Activated T-helper 1 cell treated with anti-CD3 and anti-CD28 coated beads, Interleukin-12 subunit alpha, Interleukin-12 subunit beta, Interleukin-2, Interleukin-4 antibody, amounts not matched to agents 30 ng/mL and 10 ng/mL and 1 ng/mL, durations not matched to agents 14 hours and 24 hours and 36 hours (primary cell): ENCODE data around the gene TTC23. TPM values are rescaled to one million over a fixed set of nuclear protein-coding genes. Genes with fewer than 3 reads are reported as not detected.
"Not testable (repeated sequence)": the region's sequence is repeated elsewhere in the genome, so short reads cannot be mapped to it uniquely, and the experiment has no call there.

Source experiments
- DNase-seq: peaks from one replicate; pipeline ENCODE4 v3.0.0; 2021; ENCODE audit warnings: low spot score
- H3K27ac Mint-ChIP-seq: one replicate; pipeline ENCODE4 v1.8.0; 2021; ENCODE audit warnings: mild to moderate bottlenecking, mixed read lengths
- H3K27me3 Mint-ChIP-seq: one replicate; pipeline ENCODE4 v1.8.0; 2022; ENCODE audit warnings: mild to moderate bottlenecking, moderate library complexity, mixed read lengths; ENCODE audit not compliant: insufficient read depth
- H3K36me3 Mint-ChIP-seq: one replicate; pipeline ENCODE4 v1.8.0; 2021; ENCODE audit warnings: low read depth, mixed read lengths
- H3K4me1 Mint-ChIP-seq: one replicate; pipeline ENCODE4 v1.8.0; 2021; ENCODE audit warnings: low read depth, mixed read lengths
- H3K4me3 Mint-ChIP-seq: one replicate; pipeline ENCODE4 v1.8.0; 2021; ENCODE audit warnings: mild to moderate bottlenecking, moderate library complexity, mixed read lengths
- H3K9me3 Mint-ChIP-seq: one replicate; pipeline ENCODE4 v1.8.0; 2021; ENCODE audit warnings: mixed read lengths
- intact Hi-C: fragments of 100-400 bp; cut with micrococcal nuclease; formaldehyde crosslinking; loops from one replicate; pipeline ENCODE4 v1.15.1; 2024
- total RNA-seq: library from RNA; stranded (reverse); gene quantifications from 2 replicates; pipeline ENCODE4 v1.2.3, GENCODE V29; 2022

The TTC23 gene
- total RNA-seq, 1 donor from 2014 or later = 5.0 TPM

DNA sequence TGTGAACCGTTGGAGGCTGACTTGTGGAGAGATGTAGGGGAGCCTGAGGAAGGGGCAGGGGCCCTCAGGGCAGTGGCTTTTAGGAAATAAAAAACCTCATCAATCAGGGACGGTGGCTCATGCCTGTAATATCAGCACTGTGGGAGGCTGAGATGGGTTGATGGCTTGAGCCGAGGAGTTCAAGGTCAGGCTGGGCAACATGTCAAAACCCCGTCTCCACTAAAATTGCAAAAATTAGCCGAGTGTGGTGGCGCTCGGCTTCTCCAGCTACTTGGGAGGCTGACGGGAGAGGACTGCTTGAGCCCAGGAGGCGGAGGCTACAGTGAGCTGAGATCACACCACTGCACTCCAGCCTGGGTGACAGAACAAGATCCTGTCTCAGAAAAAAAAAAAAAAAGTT is 7.6 kb downstream of the TTC23 start:
- Mint-ChIP-seq H3K27ac (no peak overlapping the region), H3K4me3 (no peak overlapping the region), H3K9me3 (no peaks in the 10 kb centered on the region), H3K27me3 (peaks cover 2% of the 10 kb centered on the region), H3K36me3 (no peaks in the 10 kb centered on the region), H3K4me1 (peaks cover 12% of the 10 kb centered on the region)
- intact Hi-C loops = no loop called here
- no peak for DNase-seq

DNA sequence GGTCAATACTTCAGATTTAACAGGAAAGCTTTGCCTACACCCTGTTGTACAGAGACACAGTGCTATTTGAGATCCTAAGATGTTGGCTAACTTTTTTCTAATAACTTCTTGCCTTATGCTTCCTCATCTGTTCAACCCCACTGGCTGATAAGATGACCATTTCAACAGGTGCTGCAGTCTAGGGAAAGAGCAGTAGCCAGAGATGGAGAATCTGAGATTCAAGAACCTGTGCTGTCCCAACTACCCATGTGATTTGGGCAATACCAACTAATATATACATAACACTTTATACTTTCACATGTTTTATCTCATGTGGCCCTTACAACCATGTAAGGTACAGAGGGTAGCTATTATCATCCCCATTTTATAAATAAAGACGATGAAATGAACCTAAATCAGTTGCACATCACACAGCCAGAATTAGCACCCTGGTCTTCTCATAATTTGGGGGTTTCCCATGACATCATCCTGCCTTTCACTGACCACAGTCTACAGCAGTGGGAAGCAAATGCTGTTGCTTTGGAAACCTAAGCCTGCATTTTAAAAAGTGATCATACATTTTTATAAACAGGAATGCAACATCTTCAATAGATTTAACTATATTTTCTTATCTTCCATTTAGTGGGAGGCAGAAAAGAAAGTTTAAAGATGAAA is 9.7 kb downstream of the TTC23 start:
- peak; percentile 11 for DNase-seq
- no peaks in the 10 kb centered on the region for H3K9me3 Mint-ChIP-seq
- no peaks in the 10 kb centered on the region for H3K36me3 Mint-ChIP-seq
- no peak overlapping the region for H3K27ac Mint-ChIP-seq
- H3K4me1 Mint-ChIP-seq = peaks cover 12% of the 10 kb centered on the region
- peaks cover 4% of the 10 kb centered on the region for H3K27me3 Mint-ChIP-seq
- H3K4me3 Mint-ChIP-seq = no peak overlapping the region
- intact Hi-C loops = loop anchor here (1.0 kb wide), 1 partner anchor 12 kb away; the partner anchor contains the start of gene LRRC28

- H3K4me3 Mint-ChIP-seq = no peak overlapping the region
- DNase-seq = no peak
- H3K27ac Mint-ChIP-seq = no peak overlapping the region
- intact Hi-C loops = no loop called here
- H3K36me3 Mint-ChIP-seq = no peaks in the 10 kb centered on the region
- H3K27me3 Mint-ChIP-seq = peaks cover 4% of the 10 kb centered on the region
- no peaks in the 10 kb centered on the region for H3K9me3 Mint-ChIP-seq
- H3K4me1 Mint-ChIP-seq = peaks cover 12% of the 10 kb centered on the region
These were observed 10.5 kb downstream of the TTC23 start for GRCh38 chr15:99238849-99239248.

DNA sequence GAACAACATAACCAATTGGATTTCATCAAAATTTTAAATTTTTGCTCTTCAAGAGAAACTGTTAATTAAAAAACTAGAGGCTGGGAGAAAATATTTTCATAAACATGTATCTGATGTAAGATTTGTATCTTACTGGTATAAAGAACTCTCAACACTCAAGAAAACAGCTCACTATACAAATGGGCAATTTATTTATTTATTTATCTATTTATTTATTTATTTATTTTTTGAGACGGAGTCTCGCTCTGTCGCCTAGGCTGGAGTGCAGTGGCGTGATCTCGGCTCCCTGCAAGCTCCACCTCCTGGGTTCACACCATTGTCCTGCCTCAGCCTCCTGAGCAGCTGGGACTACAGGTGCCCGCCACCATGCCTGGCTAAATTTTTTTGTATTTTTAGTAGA is 15.2 kb downstream of the TTC23 start:
- H3K27ac Mint-ChIP-seq, H3K4me1 Mint-ChIP-seq, DNase-seq, intact Hi-C loops, H3K9me3 Mint-ChIP-seq, H3K27me3 Mint-ChIP-seq, H3K36me3 Mint-ChIP-seq, H3K4me3 Mint-ChIP-seq: not testable (repeated sequence)

GRCh38 chr15:99232740-99233139 is 16.6 kb downstream of the TTC23 start:
- Mint-ChIP-seq H3K27me3 (peaks cover 4% of the 10 kb centered on the region), H3K4me3 (no peak overlapping the region), H3K27ac (no peak overlapping the region), H3K36me3 (no peaks in the 10 kb centered on the region), H3K9me3 (no peaks in the 10 kb centered on the region), H3K4me1 (no peaks in the 10 kb centered on the region)
- intact Hi-C loops = no loop called here
- no peak for DNase-seq

DNA sequence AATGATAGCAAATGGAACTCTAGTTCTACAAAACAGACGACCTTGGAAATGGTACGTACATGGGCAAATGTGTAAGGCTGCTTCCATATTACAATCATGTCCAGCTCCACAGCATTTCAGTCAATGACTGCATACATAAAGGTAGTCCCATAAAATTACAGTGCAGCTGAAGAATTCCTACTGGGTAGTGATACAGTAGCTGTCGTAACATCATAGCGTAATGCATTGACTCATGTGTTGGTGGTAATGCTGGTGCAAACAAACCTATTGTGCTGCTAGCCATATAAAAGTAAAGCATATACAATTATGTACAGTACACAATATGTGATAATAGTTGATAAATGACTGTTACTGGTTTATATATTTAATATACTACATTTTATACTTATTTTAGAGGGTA is 18.5 kb downstream of the TTC23 start:
- no peak for DNase-seq
- H3K4me1 Mint-ChIP-seq = no peaks in the 10 kb centered on the region
- H3K36me3 Mint-ChIP-seq = no peaks in the 10 kb centered on the region
- H3K27me3 Mint-ChIP-seq = peaks cover 2% of the 10 kb centered on the region
- intact Hi-C loops = no loop called here
- H3K4me3 Mint-ChIP-seq = no peak overlapping the region
- H3K27ac Mint-ChIP-seq = no peak overlapping the region
- no peaks in the 10 kb centered on the region for H3K9me3 Mint-ChIP-seq

GRCh38 chr15:99228120-99228770 is 21.1 kb downstream of the TTC23 start:
- Mint-ChIP-seq H3K27me3 (peaks cover 2% of the 10 kb centered on the region), H3K36me3 (no peaks in the 10 kb centered on the region), H3K4me3 (no peak overlapping the region), H3K4me1 (no peaks in the 10 kb centered on the region), H3K27ac (no peak overlapping the region), H3K9me3 (no peaks in the 10 kb centered on the region)
- intact Hi-C loops = no loop called here
- no peak for DNase-seq

DNA sequence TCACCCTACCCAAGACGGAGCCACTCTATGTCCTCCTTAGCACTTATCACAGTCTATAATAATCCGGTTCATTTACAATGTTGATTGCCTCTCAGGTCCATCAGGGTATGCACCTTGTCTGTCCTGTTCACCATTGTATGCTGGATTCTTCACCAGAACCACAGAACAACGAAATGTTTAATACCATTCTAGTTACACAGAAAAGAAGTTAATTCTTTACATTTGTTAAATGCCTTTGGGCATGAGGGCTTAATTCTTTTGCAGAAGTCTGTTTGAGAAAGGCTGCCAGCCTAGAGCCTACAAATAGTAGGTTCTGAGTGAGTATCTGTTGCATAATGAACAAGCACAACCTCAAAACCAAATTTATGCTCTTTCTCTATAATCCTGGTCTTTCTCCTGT is 22.6 kb downstream of the TTC23 start:
- Mint-ChIP-seq H3K36me3 (no peaks in the 10 kb centered on the region), H3K4me3 (no peak overlapping the region), H3K4me1 (no peaks in the 10 kb centered on the region), H3K9me3 (no peaks in the 10 kb centered on the region), H3K27me3 (no peaks in the 10 kb centered on the region), H3K27ac (no peak overlapping the region)
- DNase-seq = no peak
- intact Hi-C loops = no loop called here

- no peak for DNase-seq
- Mint-ChIP-seq H3K27me3 (no peaks in the 10 kb centered on the region), H3K4me1 (no peaks in the 10 kb centered on the region), H3K36me3 (no peaks in the 10 kb centered on the region), H3K4me3 (no peak overlapping the region), H3K27ac (no peak overlapping the region), H3K9me3 (no peaks in the 10 kb centered on the region)
- intact Hi-C loops = no loop called here
These were observed 24.8 kb downstream of the TTC23 start for GRCh38 chr15:99224372-99225214.

DNA sequence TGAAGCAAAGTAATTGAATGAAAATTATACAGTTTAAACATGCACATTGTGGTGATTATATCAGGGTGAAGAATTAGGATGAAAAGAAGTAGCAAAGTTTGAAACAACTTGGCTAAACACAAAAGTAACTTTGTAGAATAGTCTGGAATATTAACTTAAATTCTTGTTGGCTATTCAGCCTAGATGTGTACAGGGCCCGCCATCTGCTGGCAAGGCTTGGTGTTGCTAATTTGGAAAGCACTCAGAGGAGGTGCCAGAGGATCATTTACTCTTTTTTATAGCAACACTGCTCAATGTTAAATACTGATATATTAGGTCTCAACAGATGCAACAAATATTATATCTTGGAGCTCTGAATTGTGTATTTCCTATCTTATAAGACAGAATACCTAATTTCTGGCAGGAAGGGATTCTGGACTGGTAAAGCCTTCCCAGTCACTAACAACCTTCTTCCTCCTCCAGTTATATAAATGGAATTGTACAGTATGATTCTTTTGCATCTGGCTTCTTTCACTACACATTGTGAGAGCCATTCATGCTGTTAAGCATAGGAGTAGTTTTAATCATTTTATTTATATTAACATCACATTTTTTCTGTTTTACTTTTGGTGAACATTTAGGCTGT is 36.1 kb downstream of the TTC23 start:
- peaks cover 5% of the 10 kb centered on the region for H3K27me3 Mint-ChIP-seq
- H3K4me3 Mint-ChIP-seq = no peak overlapping the region
- intact Hi-C loops = loop anchor here (1.0 to 5.0 kb wide), 4 partner anchors 108 to 771 kb away; partner anchors contain the start of gene SYNM
- peak; percentile 43 for DNase-seq
- no peaks in the 10 kb centered on the region for H3K9me3 Mint-ChIP-seq
- no peaks in the 10 kb centered on the region for H3K36me3 Mint-ChIP-seq
- H3K4me1 Mint-ChIP-seq = no peaks in the 10 kb centered on the region
- no peak overlapping the region for H3K27ac Mint-ChIP-seq

GRCh38 chr15:99212406-99212805 is 37.0 kb downstream of the TTC23 start:
- DNase-seq = no peak
- intact Hi-C loops = loop anchor here (5.0 kb wide), 2 partner anchors 435 to 770 kb away; no protein-coding TSS in a partner anchor
- Mint-ChIP-seq H3K4me3 (no peak overlapping the region), H3K27ac (no peak overlapping the region), H3K9me3 (no peaks in the 10 kb centered on the region), H3K36me3 (no peaks in the 10 kb centered on the region), H3K27me3 (peaks cover 7% of the 10 kb centered on the region), H3K4me1 (no peaks in the 10 kb centered on the region)

GRCh38 chr15:99211926-99212325 is 37.5 kb downstream of the TTC23 start:
- Mint-ChIP-seq H3K4me3 (no peak overlapping the region), H3K27ac (no peak overlapping the region), H3K9me3 (no peaks in the 10 kb centered on the region), H3K36me3 (no peaks in the 10 kb centered on the region), H3K27me3 (peaks cover 7% of the 10 kb centered on the region), H3K4me1 (no peaks in the 10 kb centered on the region)
- intact Hi-C loops = loop anchor here (5.0 kb wide), 2 partner anchors 435 to 770 kb away; no protein-coding TSS in a partner anchor
- DNase-seq = no peak
